ENCODE results near the gene ATF3.

DNA sequence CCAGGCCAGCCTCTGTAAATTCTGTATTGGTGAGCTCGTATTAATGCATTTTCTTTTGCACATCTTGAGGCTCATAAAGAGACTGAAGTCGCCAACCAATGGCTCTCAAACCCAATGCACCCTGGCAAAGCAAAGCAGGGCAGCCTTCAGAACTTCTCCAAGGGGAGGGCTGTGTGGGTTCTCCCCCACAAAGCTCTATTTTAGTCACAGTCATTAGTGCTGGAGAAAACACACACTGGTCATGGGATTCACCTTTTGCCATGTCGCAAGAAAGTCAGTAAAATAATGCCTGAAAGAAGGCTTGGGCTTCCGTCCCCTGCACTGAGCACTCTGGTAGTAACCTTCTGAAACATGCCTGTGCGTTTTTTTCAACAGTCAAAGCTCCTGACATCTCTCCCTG, 26.3 kb upstream of the ATF3 start:
- TF ChIP-seq, protein P1, sequence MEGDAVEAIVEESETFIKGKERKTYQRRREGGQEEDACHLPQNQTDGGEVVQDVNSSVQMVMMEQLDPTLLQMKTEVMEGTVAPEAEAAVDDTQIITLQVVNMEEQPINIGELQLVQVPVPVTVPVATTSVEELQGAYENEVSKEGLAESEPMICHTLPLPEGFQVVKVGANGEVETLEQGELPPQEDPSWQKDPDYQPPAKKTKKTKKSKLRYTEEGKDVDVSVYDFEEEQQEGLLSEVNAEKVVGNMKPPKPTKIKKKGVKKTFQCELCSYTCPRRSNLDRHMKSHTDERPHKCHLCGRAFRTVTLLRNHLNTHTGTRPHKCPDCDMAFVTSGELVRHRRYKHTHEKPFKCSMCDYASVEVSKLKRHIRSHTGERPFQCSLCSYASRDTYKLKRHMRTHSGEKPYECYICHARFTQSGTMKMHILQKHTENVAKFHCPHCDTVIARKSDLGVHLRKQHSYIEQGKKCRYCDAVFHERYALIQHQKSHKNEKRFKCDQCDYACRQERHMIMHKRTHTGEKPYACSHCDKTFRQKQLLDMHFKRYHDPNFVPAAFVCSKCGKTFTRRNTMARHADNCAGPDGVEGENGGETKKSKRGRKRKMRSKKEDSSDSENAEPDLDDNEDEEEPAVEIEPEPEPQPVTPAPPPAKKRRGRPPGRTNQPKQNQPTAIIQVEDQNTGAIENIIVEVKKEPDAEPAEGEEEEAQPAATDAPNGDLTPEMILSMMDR (IDR thresholded peaks at IDR 0.05) = no peak
- TF ChIP-seq POLR2A (IDR thresholded peaks at IDR 0.05) = no peak

Data from uterus (tissue), 2 donors.